Adipocyte (in vitro differentiated cells): Measurements from ENCODE around the gene AHDC1.
"Not testable (repeated sequence)": the region's sequence is repeated elsewhere in the genome, so short reads cannot be mapped to it uniquely, and the experiment has no call there.

Source experiments
- DNase-seq: peaks from one replicate; pipeline ENCODE4 v3.0.0-alpha.2; 2015; ENCODE audit warnings: low read depth
- H3K27me3 ChIP-seq: replicated peaks from 2 replicates; pipeline ENCODE4 v1.7.0; 2013; ENCODE audit warnings: mild to moderate bottlenecking, low read length, moderate library complexity; ENCODE audit not compliant: control insufficient read depth, insufficient read depth
- H3K36me3 ChIP-seq: 2 replicates; pipeline ENCODE4 v1.7.0; 2013; ENCODE audit warnings: low read length, mild to moderate bottlenecking, moderate library complexity; ENCODE audit not compliant: control insufficient read depth, insufficient read depth, severe bottlenecking
- H3K4me1 ChIP-seq: 2 replicates; pipeline ENCODE4 v1.7.0; 2013; ENCODE audit warnings: mild to moderate bottlenecking, low read length, moderate library complexity; ENCODE audit not compliant: control insufficient read depth, insufficient read depth
- H3K4me3 ChIP-seq: 2 replicates; pipeline ENCODE4 v1.7.0; 2013; ENCODE audit warnings: mild to moderate bottlenecking, low read length, moderate library complexity
- H3K9ac ChIP-seq: 2 replicates; pipeline ENCODE4 v1.7.0; 2013; ENCODE audit warnings: mild to moderate bottlenecking, low read length, moderate library complexity
- H3K9me3 ChIP-seq: 2 replicates; pipeline ENCODE4 v1.7.0; 2013; ENCODE audit warnings: mild to moderate bottlenecking, low read length, moderate library complexity; ENCODE audit not compliant: control insufficient read depth

AHDC1 gene

DNA sequence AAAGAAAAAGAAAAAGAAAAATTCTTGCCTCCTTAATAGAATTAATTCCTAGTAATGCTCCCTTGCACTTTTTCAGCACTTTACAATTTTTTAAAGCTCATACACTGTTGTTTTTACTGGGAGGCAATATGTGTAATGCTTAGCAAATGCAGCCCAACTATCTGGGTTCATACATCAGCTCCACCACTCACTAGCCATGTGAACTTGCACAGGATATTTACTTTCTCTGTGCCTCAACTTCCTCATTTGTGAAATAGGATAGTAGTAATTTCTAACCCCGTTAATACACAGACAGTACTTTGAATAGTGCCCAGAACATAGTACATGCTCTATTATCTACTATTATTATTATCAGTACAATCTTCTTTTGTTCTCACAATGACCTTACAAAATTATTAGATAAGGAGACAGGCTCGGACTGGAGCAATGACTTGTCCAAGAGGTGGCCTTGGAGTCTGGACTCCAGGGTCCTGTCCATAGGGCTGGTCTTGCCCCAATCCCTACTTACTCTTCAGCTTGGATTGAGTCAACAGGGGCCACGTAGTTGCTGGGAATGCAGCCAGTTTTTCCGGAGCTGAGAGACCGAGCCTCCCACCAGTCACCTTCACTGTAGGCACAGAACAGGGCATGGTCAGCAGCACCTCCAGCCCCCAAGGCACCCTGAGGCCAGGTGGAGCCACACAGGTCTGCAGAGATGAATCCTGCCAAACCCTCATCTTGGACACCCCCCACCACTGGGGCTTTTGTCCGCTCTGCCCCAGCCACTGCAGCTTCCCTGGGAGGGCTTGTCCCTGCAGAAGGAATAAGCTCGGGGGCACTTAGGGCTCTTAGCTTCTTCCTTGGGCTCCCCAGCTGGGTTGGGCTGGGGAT lies 17.3 kb upstream of the AHDC1 start:
- no peak overlapping the region for H3K9ac ChIP-seq
- DNase-seq = no peak
- H3K4me3 ChIP-seq = no peak overlapping the region
- no peaks in the 10 kb centered on the region for H3K36me3 ChIP-seq
- peaks cover 35% of the 10 kb centered on the region for H3K4me1 ChIP-seq
- no peaks in the 10 kb centered on the region for H3K27me3 ChIP-seq
- H3K9me3 ChIP-seq = no peaks in the 10 kb centered on the region

DNA sequence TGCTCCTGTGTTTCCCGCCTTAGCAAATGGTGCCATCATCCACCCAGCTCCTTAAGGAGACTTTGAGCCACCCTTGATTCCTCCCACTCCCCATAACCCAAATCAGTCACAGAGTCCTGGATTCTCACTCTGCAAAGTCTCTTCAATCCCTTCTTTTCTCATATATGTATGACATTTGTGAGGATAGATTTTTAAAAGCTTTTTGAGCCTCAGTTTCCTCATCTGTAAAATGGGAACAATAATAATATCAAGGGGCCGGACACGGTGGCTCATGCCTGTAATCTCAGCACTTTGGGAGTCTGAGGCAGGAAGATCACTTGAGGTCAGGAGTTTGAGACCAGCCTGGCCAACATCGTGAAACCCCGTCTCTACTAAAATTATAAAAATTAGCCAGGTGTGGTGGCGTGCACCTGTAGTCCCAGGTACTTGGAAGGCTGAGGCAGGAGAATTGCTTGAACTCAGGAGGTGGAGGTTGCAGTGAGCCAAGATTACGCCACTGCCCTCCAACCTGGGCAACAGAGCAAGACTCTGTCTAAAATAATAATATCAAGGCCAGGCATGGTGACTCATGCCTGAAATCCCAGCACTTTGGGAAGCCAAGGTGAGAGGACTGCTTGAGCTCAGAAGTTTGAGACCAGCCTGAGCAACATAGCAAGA lies 16.0 kb upstream of the AHDC1 start:
- H3K9me3 ChIP-seq, H3K27me3 ChIP-seq, DNase-seq, H3K36me3 ChIP-seq, H3K9ac ChIP-seq, H3K4me3 ChIP-seq: not testable (repeated sequence)
- peaks cover 23% of the 10 kb centered on the region for H3K4me1 ChIP-seq

DNA sequence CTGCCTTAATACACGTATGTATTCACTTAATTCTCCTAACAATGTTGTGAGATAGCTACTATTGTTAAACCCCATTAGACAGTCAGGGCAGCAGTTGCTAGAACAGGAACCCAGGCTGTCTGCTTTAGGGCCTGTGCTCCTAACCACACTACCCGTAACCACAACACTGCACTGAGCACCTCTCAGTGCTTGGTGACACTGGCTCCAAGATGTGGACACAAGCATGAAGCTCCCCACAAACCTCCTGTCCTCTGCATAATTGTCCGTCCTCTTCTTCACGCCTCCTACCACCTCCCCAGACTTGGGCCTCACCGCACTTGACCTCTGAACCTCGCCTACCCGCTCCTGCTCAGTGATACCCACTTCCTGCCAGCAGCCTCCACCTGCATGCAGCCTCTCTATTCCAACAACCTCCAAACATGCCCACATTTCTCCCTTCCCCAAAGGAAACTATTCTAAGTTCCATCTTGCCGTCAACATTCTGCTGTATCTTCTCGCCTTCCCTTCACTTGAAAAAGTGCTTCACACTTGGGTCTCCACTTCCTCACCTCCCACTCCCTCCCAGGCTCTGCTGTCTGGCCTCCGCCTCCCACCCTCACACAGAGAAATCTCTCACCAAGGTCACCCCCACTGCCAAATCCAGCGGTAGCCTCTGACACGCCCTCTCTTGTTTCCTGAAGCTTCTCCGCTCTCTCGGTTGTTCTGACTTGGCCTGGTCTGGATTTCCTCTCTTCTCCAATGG lies 14.6 kb upstream of the AHDC1 start:
- Histone ChIP-seq H3K36me3 (no peaks in the 10 kb centered on the region), H3K4me1 (peaks cover 10% of the 10 kb centered on the region), H3K4me3 (no peak overlapping the region), H3K27me3 (peaks cover 4% of the 10 kb centered on the region), H3K9me3 (no peaks in the 10 kb centered on the region), H3K9ac (no peak overlapping the region)
- no peak for DNase-seq

DNA sequence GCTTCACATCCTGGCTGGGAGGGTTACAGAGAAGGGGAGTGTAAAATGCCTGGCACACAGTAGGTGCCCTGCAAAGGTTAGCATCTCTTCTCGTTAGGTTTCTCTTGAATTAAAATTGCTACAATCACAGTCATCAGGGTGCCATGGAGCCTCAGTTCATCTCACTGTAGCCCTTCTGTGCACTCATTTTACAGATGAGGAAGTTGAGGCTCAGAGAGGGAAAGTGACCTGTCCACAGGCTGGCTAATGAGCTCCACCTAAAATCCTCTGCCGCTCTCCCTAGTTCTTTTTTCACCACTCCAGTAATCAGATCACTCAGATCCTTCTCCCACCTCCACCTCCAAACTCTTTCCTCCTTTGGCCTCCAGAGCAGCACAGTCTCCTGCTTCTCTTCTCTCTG lies 13.5 kb upstream of the AHDC1 start:
- Histone ChIP-seq H3K9ac (no peak overlapping the region), H3K4me3 (no peak overlapping the region), H3K9me3 (no peaks in the 10 kb centered on the region)

DNA sequence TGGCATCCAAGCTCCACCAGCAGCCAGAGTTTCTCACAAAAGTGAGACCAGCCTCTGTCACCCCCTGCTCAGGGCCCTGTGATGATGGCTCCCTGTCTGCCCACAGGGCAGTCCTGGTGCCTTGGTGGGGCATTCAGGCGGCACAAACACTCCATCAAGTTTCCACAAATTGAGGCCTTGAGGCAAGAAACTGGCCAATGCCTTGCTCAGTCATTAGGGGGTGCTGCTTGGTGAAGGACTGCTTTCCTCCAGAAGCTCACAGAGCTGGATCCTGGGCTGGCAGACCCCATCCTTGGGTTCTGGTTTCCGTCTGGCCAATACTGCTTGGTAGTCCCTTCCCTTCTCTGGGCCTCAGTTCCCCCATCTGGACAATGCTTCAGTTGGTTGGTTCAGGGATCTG lies 12.5 kb upstream of the AHDC1 start:
- no peak overlapping the region for H3K4me3 ChIP-seq
- no peak for DNase-seq
- no peak overlapping the region for H3K9ac ChIP-seq

More for the DNA sequence above, 13.5 kb upstream of the AHDC1 start:
- no peak for DNase-seq
- peaks cover 10% of the 10 kb centered on the region for H3K4me1 ChIP-seq
- no peaks in the 10 kb centered on the region for H3K36me3 ChIP-seq
- peaks cover 4% of the 10 kb centered on the region for H3K27me3 ChIP-seq

DNA sequence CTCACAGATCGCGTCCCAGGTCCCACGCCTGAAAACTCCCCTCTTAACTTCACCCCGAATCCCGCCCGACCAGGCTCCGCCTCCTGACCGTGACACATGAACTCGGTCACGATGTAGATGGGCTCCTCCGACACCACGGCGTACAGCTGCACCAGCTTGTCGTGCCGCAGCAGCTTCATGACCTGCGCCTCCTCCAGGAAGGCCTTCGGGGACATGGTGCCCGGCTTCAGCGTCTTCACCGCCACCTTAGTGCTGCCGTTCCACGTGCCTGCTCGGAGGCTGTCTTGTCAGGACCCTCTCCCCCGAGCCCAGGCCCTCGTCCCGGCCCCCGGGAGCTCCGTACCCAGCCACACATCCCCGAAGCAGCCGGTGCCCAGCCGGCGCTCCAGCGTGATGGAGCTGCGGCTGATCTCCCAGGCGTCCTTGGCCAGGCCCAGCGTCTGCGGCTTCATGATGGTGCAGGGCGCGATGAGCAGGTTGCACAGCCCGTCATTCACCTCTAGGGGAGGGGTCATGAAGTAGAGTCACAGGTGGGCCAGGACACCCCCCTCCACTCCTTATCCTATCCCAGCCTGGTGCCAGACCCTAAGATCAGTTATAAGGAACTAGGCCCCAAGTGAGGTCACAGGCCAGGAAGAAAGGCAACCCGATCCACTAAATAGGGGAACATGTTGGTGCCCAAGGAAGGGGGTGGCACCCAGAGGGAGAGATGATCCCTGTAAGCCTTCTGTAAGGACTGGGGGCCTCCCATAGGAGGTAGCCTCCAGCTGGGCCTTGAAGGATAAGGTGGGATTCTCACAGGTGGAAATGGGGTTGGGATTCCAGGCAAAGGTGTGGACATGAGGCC lies 11.6 kb upstream of the AHDC1 start:
- no peak overlapping the region for H3K4me3 ChIP-seq
- H3K9me3 ChIP-seq = no peaks in the 10 kb centered on the region
- H3K27me3 ChIP-seq = peaks cover 16% of the 10 kb centered on the region
- H3K4me1 ChIP-seq = no peaks in the 10 kb centered on the region
- H3K9ac ChIP-seq = no peak overlapping the region
- no peak for DNase-seq
- no peaks in the 10 kb centered on the region for H3K36me3 ChIP-seq

More for the DNA sequence above, 12.5 kb upstream of the AHDC1 start:
- no peaks in the 10 kb centered on the region for H3K9me3 ChIP-seq
- peaks cover 14% of the 10 kb centered on the region for H3K27me3 ChIP-seq
- peaks cover 6% of the 10 kb centered on the region for H3K4me1 ChIP-seq
- no peaks in the 10 kb centered on the region for H3K36me3 ChIP-seq

DNA sequence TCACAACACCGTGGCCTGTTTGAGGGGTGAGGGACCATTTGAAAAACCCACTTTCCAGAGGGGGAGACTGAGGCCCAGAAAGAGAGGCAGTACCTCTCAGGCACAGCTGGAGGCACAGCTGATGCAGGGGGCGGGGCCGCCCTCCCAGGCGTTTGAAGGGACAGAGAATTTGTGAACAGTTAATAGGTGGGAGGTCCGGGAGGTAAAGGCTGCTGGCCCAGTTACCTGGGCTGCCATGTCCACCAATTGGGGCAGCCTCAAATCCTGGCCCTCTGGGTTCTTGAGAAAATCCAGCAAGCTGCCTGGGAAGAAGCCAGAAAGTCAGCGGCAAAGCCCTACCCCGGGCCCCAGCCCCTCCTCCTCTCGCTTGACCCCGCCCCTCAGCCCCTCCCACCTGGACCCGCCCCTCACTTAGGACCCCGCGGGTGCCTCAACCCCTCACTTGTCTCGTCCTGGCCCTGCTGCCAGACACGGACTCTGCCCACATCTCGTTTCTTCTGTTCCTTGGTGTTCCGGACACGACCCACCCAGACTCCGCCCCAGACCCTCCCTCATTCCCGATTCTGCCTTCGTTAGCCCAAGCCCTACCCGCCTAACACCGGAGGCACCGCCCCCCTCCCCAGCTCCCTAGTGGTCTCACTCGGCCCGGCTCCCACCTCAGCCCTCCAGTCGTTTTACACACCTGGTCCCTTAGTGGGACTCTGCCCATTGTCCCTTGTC lies 10.8 kb upstream of the AHDC1 start:
- no peak for DNase-seq
- H3K9ac ChIP-seq = no peak overlapping the region
- H3K36me3 ChIP-seq = no peaks in the 10 kb centered on the region
- no peaks in the 10 kb centered on the region for H3K4me1 ChIP-seq
- no peak overlapping the region for H3K4me3 ChIP-seq
- no peaks in the 10 kb centered on the region for H3K9me3 ChIP-seq
- H3K27me3 ChIP-seq = peaks cover 16% of the 10 kb centered on the region

DNA sequence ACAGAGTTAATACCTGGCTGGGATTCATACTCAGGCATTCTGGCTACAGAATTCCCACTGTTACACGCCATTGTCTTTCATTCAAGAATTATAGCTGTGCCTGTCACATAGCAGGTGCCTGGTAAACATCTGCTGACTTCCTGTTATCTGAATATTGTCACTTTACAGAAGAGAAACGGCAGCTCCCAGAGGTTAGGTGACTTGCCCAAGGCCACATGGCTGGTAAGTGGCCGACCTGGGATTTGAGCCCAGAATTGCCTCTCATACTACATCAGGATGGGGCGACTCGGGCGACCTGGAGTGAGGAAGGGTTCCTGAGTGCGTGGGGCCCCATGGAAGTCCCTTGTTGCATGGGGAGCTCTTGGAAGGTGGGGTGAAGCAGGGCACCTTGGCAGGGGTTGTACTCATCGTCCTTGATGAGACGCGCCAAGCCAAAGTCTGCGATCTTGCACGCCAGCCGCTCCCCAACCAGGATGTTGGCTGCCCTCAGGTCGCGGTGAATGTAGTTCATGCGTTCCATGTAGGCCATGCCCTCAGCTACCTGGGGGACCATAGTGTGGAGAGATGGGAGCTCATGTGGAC lies 10.2 kb upstream of the AHDC1 start:
- no peak overlapping the region for H3K9ac ChIP-seq
- DNase-seq = no peak
- no peaks in the 10 kb centered on the region for H3K4me1 ChIP-seq
- H3K4me3 ChIP-seq = no peak overlapping the region
- H3K36me3 ChIP-seq = no peaks in the 10 kb centered on the region
- H3K27me3 ChIP-seq = peaks cover 16% of the 10 kb centered on the region
- H3K9me3 ChIP-seq = no peaks in the 10 kb centered on the region

DNA sequence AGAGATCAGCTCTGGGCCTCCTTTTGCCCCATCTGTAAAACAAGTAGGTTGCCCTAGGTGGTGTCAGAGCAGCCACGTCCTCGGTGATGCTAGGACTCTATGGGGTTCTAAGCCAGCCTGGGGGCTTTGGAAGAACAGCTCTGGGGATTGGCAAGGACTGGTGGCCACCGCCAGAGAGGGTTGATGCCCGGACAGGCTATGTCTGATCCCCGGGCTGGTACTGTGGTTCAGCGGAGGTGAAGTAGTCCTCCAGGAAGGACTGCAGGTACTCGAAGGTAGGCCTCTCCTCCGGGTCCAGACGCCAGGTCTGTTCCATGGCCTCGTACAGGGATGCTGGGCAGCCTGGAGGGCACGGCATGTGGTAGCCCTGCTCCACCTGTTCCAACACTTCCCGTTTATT lies 8.8 kb upstream of the AHDC1 start:
- Histone ChIP-seq H3K9ac (no peak overlapping the region), H3K36me3 (no peaks in the 10 kb centered on the region), H3K9me3 (no peaks in the 10 kb centered on the region), H3K4me1 (no peaks in the 10 kb centered on the region), H3K27me3 (peaks cover 16% of the 10 kb centered on the region), H3K4me3 (no peak overlapping the region)
- DNase-seq = no peak

DNA sequence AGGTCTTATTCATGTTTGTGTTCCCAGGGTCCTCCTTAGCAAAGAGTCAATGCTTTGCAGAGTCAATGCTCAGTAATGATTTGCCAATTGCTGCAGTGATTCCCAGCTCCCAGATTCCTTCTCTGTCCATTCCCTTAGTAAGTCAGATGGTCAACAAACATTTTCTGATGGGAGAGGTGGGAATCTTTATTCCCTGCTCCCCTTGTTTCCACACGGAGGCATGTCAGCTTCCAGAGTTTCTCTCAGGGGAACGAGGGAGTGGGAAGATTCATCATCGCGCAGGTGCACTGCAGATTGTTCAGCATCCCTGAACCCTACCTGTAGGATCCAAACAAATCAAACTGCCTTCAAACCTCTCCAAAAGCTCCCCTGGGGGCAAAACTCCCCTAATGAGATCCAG lies 7.5 kb upstream of the AHDC1 start:
- Histone ChIP-seq H3K36me3 (no peaks in the 10 kb centered on the region), H3K4me3 (no peak overlapping the region), H3K9me3 (no peaks in the 10 kb centered on the region), H3K9ac (no peak overlapping the region), H3K27me3 (peaks cover 16% of the 10 kb centered on the region), H3K4me1 (no peaks in the 10 kb centered on the region)
- DNase-seq = no peak
